HG03342 (cell line): ENCODE data around the gene WDR33.
"Not testable (repeated sequence)": the region's sequence is repeated elsewhere in the genome, so short reads cannot be mapped to it uniquely, and the experiment has no call there.

Source experiments
- ATAC-seq: cut with Tn5 transposase; IDR thresholded peaks from one replicate; pipeline ENCODE4 v1.9.1; 2021; ENCODE audit warnings: mild to moderate bottlenecking, moderate library complexity; ENCODE audit not compliant: unreplicated experiment

The WDR33 gene

GRCh38 chr2:127810619-127811396, at the start of gene WDR33:
Gene WDR33 (minus strand): TSS chr2:127811171. CDS start chr2:127770981, 40,190 bp downstream.
- peak; percentile 96 for ATAC-seq

- no peak for ATAC-seq
Measured at GRCh38 chr2:127860130-127860529, 49.2 kb upstream of the WDR33 start.

GRCh38 chr2:127859712-127860085, 48.7 kb upstream of the WDR33 start:
- no peak for ATAC-seq

GRCh38 chr2:127857265-127857808, 46.4 kb upstream of the WDR33 start:
- ATAC-seq: no peak

GRCh38 chr2:127853671-127854070, 42.7 kb upstream of the WDR33 start:
- ATAC-seq: no peak

- ATAC-seq: no peak
Measured at GRCh38 chr2:127852388-127852787, 41.4 kb upstream of the WDR33 start.

- ATAC-seq: no peak
Measured at GRCh38 chr2:127847931-127848330, 37.0 kb upstream of the WDR33 start.

GRCh38 chr2:127844973-127845372, 34.0 kb upstream of the WDR33 start:
- ATAC-seq: no peak

GRCh38 chr2:127843677-127844076, 32.7 kb upstream of the WDR33 start:
- no peak for ATAC-seq

- no peak for ATAC-seq
Measured at GRCh38 chr2:127841466-127842178, 30.7 kb upstream of the WDR33 start.

- ATAC-seq: no peak
Measured at GRCh38 chr2:127840893-127841292, 29.9 kb upstream of the WDR33 start.

- no peak for ATAC-seq
Measured at GRCh38 chr2:127834951-127835350, 24.0 kb upstream of the WDR33 start.

GRCh38 chr2:127829845-127830246, 18.9 kb upstream of the WDR33 start:
- peak; percentile 95 for ATAC-seq

- ATAC-seq: not testable (repeated sequence)
Measured at GRCh38 chr2:127826708-127827107, 15.7 kb upstream of the WDR33 start.

- ATAC-seq: no peak
Measured at GRCh38 chr2:127826047-127826446, 15.1 kb upstream of the WDR33 start.

GRCh38 chr2:127820080-127820668, 9.2 kb upstream of the WDR33 start:
- ATAC-seq: no peak

- ATAC-seq: no peak
Measured at GRCh38 chr2:127818794-127819425, 7.9 kb upstream of the WDR33 start.

GRCh38 chr2:127818241-127818640, 7.3 kb upstream of the WDR33 start:
- no peak for ATAC-seq

- ATAC-seq: no peak
Measured at GRCh38 chr2:127814677-127815076, 3.7 kb upstream of the WDR33 start.

GRCh38 chr2:127812441-127812840, 1.5 kb upstream of the WDR33 start:
- not testable (repeated sequence) for ATAC-seq
